ENCODE results near the gene KRT31. TPM values are rescaled to one million over a fixed set of nuclear protein-coding genes. Genes with fewer than 3 reads are reported as not detected.

KRT31 gene
- polyA plus RNA-seq, 10 donors = 3.3 to 6.5 (median 4.7) TPM

- DNase-seq = no peak
Measured at GRCh38 chr17:41345992-41346391, 51.4 kb downstream of the KRT31 start.

Other genes starting within 250 kb of the KRT31 start
- gene KRTAP4-5, start 247.8 kb downstream of the KRT31 start, polyA plus RNA-seq (ENCODE audit: insufficient read length in 10 of 10) = not detected
- not detected for gene KRTAP4-4, start 236.9 kb downstream of the KRT31 start, polyA plus RNA-seq (ENCODE audit: insufficient read length in 10 of 10)
- gene KRTAP4-3, start 229.4 kb downstream of the KRT31 start, polyA plus RNA-seq (ENCODE audit: insufficient read length in 10 of 10) = not detected
- gene KRTAP4-2, start 219.4 kb downstream of the KRT31 start, polyA plus RNA-seq (ENCODE audit: insufficient read length in 10 of 10) = not detected
- gene KRTAP4-1, start 212.7 kb downstream of the KRT31 start, polyA plus RNA-seq (ENCODE audit: insufficient read length in 10 of 10) = not detected
- gene KRTAP9-1, start 207.7 kb downstream of the KRT31 start, polyA plus RNA-seq (ENCODE audit: insufficient read length in 10 of 10) = not detected
- not detected for gene KRTAP9-2, start 171.0 kb downstream of the KRT31 start, polyA plus RNA-seq (ENCODE audit: insufficient read length in 10 of 10)
- not detected for gene KRTAP9-3, start 165.2 kb downstream of the KRT31 start, polyA plus RNA-seq (ENCODE audit: insufficient read length in 10 of 10)
- not detected for gene KRTAP9-8, start 159.6 kb downstream of the KRT31 start, polyA plus RNA-seq (ENCODE audit: insufficient read length in 10 of 10)
- gene KRTAP9-4, start 147.9 kb downstream of the KRT31 start, polyA plus RNA-seq (ENCODE audit: insufficient read length in 10 of 10) = not detected
- not detected for gene KRTAP9-9, start 142.2 kb downstream of the KRT31 start, polyA plus RNA-seq (ENCODE audit: insufficient read length in 10 of 10)
- gene KRTAP9-6, start 132.2 kb downstream of the KRT31 start, polyA plus RNA-seq (ENCODE audit: insufficient read length in 10 of 10) = under 1 TPM in 5 of 10 donors, not detected in 5; 0.15 to 0.30 (median 0.27) TPM
- not detected for gene KRTAP9-7, start 121.9 kb downstream of the KRT31 start, polyA plus RNA-seq (ENCODE audit: insufficient read length in 10 of 10)
- not detected for gene KRTAP29-1, start 94.8 kb downstream of the KRT31 start, polyA plus RNA-seq (ENCODE audit: insufficient read length in 10 of 10)
- gene KRTAP16-1, start 88.3 kb downstream of the KRT31 start, polyA plus RNA-seq (ENCODE audit: insufficient read length in 10 of 10) = not detected
- gene KRTAP17-1, start 81.9 kb downstream of the KRT31 start, polyA plus RNA-seq (ENCODE audit: insufficient read length in 10 of 10) = not detected
- gene KRT33A, start 46.8 kb downstream of the KRT31 start, polyA plus RNA-seq (ENCODE audit: insufficient read length in 10 of 10) = not detected
- gene KRT33B, start 27.8 kb downstream of the KRT31 start, polyA plus RNA-seq (ENCODE audit: insufficient read length in 10 of 10) = under 1 TPM in 6 of 10 donors, not detected in 4; 0.09 to 0.26 (median 0.18) TPM
- under 1 TPM in 1 of 10 donors, not detected in 9; 0.12 TPM for gene KRT34, start 15.3 kb downstream of the KRT31 start, polyA plus RNA-seq (ENCODE audit: insufficient read length in 10 of 10)
- gene KRT37, start 27.0 kb upstream of the KRT31 start, polyA plus RNA-seq (ENCODE audit: insufficient read length in 10 of 10) = not detected
- not detected for gene KRT38, start 43.4 kb upstream of the KRT31 start, polyA plus RNA-seq (ENCODE audit: insufficient read length in 10 of 10)
- gene KRT32, start 69.8 kb upstream of the KRT31 start, polyA plus RNA-seq (ENCODE audit: insufficient read length in 10 of 10) = under 1 TPM in 1 of 10 donors, not detected in 9; 0.11 TPM
- not detected for gene KRT35, start 83.5 kb upstream of the KRT31 start, polyA plus RNA-seq (ENCODE audit: insufficient read length in 10 of 10)
- not detected for gene KRT36, start 92.3 kb upstream of the KRT31 start, polyA plus RNA-seq (ENCODE audit: insufficient read length in 10 of 10)
- gene KRT13, start 108.0 kb upstream of the KRT31 start, polyA plus RNA-seq (ENCODE audit: insufficient read length in 10 of 10) = 100 to 1,000 TPM in 1 of 10 donors, 10 to 100 TPM in 1, under 1 TPM in 4, not detected in 4; 0.31 to 228 (median 0.67) TPM
- 100 to 1,000 TPM in 1 of 10 donors, 10 to 100 TPM in 1, under 1 TPM in 3, not detected in 5; 0.10 to 122 (median 0.89) TPM for gene KRT15, start 121.3 kb upstream of the KRT31 start, polyA plus RNA-seq (ENCODE audit: insufficient read length in 10 of 10)
- 10 to 100 TPM in 2 of 10 donors, 1 to 10 TPM in 2, under 1 TPM in 5, not detected in 1; 0.50 to 68.0 (median 0.83) TPM for gene KRT19, start 130.7 kb upstream of the KRT31 start, polyA plus RNA-seq (ENCODE audit: insufficient read length in 10 of 10)
- under 1 TPM in 2 of 10 donors, not detected in 8; 0.08 to 0.19 TPM for gene KRT9, start 174.5 kb upstream of the KRT31 start, polyA plus RNA-seq (ENCODE audit: insufficient read length in 10 of 10)
- 10 to 100 TPM in 2 of 10 donors, under 1 TPM in 5, not detected in 3; 0.26 to 72.1 (median 0.46) TPM for gene KRT14, start 189.3 kb upstream of the KRT31 start, polyA plus RNA-seq (ENCODE audit: insufficient read length in 10 of 10)
- gene KRT16, start 215.2 kb upstream of the KRT31 start, polyA plus RNA-seq (ENCODE audit: insufficient read length in 10 of 10) = 1 to 10 TPM in 1 of 10 donors, under 1 TPM in 1, not detected in 8; 0.84 to 2.3 TPM
- 100 to 1,000 TPM in 2 of 10 donors, 1 to 10 TPM in 5, under 1 TPM in 3; 0.46 to 228 (median 1.6) TPM for gene KRT17, start 227.0 kb upstream of the KRT31 start, polyA plus RNA-seq (ENCODE audit: insufficient read length in 10 of 10)

Data from muscle of back (tissue), 11 donors.